ENCODE measurements around the gene USP15.

Gene USP15

DNA sequence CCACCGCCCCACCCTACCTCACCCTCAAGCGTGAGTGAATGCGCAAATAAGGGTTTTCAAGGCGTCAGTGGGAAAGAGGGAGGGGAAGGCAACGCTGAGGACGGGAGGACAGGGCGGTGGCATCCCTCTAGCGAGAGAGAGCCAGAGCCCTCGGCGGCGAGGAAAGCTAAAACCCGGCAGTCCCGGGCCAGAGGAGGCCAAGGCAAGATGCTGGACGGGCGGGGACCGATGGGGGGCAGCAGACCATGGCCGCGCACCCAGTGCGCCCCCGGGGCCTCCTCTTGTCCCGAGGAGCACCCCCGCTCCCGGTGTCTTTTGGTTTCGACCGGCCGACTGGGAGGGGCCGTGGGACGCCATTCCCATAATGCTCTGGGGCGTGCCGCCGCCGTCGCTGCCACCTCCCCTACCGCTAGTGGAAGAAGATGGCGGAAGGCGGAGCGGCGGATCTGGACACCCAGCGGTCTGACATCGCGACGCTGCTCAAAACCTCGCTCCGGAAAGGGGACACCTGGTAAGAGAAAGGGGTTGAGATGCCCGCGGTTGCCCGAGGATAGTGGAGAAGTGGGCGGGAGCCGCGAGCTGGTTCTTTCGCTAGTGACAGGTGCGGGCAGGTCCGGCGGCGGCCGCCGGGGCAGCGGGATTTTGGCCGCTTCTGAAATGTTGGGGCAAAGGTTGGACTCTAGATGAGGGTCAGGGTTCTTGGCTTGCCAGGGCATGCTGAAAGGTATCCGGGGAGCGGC is at the start of gene USP15:
TSS of gene USP15 (plus strand) at position 412 of the 740 bp plus-strand sequence. CDS start at position 423, 11 bp downstream.
- peak; percentile 48 to 96 (median 93) for DNase-seq

DNA sequence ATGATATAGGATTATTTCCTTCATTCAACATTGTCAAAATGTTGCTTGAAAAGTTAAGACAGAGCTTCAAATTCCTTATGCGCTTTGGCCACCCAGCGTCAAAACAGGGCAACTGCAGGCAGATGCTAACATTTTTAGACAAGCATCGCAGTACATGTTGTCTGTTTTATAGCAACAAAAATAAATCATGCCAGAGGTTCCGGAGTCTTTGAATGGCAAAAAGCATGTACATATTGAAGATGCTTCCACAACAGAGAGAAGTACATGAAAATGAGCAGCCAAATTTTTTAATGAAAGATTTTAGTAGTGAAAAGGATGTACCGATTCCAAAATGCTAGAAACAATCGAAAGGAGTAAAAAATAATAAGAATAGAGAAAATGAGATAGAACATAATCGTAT is 49.8 kb upstream of the USP15 start:
- peak in 1 of 14 donors; percentile 1 for DNase-seq

DNA sequence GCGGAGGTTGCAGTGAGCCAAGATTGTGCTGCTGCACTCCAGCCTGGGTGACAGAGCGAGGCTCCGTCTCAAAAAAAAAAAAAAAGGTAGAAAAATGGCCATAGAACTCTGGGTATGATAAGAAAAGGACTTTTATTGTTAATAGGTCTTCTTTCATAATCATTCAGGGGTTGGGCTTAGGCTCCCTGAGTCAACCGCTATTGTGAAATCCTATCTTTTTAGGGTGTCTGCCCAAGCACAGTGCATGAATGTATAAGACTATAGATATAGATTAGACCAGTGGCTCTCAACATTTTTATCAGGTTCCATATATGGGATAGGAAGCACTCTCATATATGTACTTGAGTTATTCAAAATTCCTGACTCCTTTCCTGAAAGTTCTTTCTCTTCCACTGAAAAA is 48.7 kb upstream of the USP15 start:
- no peak for DNase-seq

DNA sequence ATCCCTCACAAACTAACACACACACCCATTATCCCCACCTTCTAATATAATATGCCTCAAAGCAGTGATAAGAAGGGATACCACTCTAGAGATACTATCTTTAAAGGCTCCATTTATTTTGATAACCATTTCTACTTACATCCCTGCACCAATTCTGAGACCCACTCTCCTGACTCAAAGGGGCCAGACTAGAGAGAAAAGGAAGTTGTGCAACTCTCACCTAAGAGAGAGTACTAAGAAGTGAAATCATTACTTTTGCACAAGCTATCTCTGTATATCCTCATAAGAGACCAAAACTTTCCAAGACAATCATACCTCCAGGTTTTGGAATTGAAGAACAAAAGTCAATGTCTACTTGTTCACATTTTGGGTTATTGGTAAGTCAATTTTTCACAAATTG is 45.4 kb upstream of the USP15 start:
- DNase-seq: no peak

DNA sequence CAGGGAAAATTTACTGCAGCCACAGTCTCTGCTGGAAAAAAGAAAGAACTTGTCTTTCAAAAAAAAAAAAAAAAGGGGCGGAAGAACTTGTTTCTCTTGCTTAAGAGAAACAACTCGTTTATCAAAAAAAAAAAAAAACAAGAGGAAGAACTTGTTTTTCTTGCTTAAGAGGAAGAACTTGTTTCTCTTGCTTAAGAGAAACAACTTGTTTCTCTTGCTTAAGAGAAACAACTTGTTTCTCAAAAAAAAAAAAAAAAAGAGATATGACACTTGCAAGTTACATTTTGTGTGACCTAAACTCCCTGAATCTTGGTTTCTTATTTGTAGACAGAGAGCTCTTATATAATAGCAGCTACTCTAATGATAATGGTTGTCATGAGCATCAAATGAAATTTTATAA is 44.7 kb upstream of the USP15 start:
- DNase-seq: no peak

DNA sequence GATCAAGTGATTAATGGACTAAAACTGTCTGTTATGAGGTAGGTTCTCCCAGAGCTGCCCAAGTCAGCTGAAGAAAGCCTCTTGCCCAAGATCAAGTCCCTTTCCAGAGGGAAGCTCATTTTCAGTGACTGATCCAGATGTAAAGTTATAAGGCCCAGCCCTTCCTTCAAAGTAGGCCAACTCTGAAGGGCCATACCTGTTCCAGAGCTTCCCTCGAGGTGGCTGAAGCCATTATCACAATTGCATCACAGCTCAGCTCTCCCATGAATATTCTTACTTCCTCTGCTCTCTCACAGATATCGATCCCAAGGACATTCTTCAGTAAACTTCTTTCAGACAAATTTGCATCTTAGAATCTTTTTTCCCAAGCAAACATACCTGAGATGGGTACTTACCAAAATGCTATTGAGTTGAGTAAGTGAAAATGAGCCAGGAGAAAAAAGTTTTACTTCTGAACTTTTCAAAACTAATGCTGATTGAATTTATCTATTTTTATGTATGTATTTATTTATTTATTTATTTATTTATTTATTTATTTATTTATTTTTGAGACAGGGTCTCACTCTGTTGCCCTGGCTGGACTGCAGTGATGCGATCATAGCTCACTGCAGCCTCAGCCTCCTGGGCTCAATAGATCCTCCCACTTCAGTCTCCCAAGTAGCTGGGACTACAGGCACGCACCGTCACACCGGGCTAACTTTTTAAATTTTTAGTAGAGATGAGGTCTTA is 42.6 kb upstream of the USP15 start:
- DNase-seq: no peak

DNA sequence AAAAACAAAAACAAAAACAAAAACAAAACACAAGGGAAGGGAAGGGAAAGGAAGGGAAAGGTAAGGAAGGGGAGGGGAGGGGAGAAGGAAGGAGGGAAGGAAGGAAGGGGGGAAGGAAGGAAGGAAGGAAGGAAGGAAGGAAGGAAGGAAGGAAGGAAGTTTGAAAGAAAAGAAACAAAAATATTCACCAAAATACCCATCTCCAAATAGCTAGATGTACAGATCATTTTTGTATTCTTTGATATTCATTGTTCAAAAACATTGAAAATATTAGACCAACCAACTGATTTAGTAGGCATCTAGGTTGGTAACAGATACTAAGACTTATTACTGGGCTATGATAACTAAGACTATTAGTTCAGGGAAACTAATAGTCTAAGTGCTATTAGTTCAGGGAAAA is 39.1 kb upstream of the USP15 start:
- DNase-seq: no peak

DNA sequence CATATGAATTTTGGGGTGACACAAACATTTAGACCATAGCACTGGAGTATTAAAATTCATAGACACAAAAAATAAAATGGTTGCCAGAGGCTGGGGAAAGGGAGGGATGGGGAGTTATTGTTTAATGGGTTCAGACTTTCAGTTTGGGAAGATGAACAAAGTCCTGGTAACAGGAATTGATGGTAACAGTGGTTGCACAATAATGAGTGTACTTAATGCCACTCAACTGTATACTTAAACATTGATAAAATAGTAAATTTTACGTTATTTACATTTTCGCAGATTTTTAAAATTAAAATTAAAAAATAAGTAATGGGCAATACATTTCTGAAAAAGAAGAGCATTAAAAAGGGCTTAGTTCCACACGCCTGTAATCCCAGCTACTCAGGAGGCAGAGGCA is 35.6 kb upstream of the USP15 start:
- DNase-seq: no peak

DNA sequence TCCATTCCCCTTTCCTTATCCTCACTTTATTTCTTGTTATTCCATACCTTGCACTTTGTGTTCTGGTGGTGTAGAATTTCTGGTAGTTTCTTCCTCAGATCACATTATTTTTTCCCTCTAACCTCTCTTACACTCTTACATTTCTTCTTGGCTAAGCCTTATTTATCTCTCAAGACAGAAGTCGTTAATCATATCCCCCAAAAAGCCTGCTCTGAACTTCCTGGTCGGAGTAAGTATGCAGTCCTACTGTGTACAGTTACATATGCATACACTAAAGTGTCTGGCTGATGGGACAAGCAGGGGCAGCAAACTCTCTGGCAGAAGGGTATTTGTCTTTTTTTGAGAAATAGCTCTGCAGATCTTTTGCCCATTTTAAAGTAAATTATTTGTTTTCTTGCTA is 33.1 kb upstream of the USP15 start:
- no peak for DNase-seq

DNA sequence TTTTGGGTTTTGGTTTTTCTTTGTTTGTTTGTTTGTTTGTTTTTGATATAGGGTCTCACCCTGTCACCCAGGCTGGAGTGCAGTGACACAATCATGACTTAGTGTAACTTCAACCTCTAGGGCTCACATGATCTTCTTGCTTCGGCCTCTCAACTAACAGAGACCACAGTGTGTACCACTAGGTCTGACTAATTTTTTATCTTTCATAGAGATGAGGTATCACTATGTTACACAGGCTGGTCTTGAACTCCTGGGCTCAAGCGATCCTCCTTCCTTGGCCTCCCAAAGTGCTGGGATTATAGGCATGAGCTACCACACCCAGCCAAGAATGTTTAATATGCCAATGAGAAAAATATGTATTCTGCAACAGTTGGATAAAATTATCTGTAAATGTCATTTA is 29.6 kb upstream of the USP15 start:
- no peak for DNase-seq

DNA sequence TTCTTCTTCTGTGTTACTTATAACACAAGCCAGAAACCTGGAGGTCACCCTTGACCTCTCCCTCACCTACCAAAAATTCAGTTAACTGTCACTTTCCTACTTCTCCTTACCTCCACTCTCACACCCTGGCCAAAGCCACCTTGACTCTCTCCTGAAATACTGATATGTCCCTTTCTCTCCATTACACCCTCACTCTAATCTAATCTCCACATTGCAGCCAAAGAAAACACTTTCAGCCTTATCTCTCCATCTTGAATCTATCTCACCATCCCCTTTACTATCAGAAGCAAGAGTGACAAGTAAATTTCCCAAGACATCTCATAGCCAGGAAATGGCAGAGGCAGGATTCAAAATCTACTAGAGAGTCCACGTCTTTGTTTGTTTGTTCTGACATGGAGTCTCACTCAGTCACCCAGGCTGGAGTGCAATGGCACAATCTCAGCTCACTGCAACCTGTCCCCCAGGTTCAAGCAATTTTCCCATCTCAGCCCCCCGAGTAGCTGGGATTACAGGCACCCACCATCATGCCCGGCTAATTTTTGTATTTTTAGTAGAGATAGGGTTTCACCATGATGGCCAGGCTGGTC is 28.0 kb upstream of the USP15 start:
- no peak for DNase-seq

DNA sequence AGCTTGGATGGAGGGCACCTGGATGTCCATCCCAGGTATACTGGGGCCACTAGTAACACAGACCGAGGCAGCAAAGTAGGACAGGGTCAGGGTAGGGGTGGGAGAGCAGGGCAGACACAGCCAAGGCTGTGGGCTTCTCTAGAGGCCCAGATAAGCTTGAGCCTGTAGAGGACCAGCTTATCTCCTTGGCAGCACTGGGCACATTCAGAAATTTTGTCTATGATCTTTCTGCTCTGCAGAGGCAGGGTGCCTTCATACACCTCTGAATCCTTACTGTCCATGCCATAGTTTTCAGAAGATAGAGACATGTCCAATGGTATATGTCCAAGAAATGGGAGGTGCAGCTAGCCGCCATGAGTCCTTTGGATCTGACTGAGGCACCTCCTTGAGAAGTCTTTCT is 26.4 kb upstream of the USP15 start:
- no peak for DNase-seq

DNA sequence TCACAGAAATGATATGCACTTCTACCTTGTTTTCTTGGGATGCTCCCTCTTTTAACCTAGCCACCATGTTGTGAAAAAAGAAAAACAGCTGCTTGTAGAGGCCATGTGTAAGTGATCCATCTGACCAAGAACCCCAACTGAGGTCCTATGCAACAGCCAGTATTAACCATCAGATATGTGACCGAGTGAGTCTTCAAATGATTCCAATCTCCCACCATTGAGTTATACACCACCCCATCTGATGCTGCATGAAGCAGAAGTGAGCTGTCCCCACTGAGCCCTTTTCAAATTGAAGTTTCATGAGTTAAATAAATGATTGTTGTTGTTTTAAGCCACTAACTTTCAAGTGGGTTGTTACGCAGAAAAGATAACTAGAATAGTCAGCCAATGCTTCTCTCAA is 20.6 kb upstream of the USP15 start:
- no peak for DNase-seq

DNA sequence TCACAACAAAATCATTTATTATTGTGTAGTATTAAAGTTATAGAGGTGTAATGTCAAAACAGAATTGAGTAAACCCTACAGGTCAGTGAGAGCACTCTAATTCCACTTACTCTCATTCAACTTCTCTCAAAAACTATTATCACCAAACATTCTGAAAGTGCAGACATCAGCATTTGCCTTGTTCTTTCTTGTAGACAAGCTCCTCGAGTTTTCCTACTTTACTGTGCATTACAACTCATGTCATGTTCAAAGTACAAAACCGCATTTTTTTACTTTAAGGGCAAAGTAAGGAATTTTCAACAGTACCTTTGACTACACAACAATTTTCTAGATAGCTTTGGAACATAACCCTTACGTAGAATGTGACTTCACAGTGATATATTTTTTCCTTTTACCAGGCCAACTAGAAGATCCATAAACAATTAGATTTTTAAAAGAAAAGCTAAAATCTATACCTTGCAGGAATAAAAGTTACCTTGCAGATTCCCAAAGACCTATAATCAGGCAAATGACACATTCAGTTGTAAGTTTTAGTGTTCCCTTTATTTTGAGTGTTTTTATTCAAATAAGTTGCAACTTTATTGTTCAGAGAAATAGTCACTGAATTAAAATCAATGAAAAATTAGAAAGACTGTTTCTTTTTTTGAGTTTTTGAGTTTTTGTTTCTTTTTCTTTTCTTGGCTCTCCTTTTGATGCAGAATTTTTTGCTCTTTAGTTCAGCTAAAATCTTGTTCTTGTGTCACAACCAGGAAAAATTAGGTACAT is 12.7 kb upstream of the USP15 start:
- no peak for DNase-seq

DNA sequence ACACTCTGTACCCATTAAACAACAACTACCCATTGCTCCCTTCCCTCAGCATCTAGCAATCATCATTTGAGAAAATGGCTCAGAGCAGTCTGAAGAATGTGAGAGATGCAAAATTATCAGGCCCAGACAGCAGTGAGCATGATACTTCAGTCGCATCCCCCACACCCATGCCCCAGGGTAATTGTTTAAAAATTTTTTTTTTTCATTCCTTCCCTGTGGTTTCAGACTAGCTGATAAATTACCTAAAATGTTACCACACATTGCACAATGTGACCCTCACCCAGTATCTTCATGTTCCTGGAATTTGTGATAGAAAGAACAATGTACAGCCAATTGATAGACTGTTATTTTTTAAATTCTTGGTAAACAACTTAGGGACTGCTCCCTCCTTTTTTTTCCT is 11.3 kb upstream of the USP15 start:
- no peak for DNase-seq

DNA sequence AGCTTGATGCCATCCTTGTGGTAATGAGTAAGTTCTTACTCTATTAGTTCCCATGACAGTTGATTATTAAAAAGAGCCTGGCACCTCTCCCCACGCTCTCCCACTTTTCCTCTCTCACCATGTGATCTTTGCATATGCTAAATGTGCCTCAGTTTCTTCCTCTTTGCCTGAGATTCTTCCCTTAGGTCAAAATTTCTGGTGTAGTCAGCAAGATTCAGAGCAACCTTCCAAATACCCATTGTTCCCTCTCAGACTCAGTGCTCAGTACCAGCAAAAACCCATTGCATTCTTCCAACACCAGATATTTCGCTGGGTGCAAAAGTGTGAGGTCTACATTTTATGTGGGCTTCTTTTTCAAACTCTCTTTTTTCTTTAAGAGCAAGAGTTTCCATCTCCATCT is 10.8 kb upstream of the USP15 start:
- DNase-seq: no peak

DNA sequence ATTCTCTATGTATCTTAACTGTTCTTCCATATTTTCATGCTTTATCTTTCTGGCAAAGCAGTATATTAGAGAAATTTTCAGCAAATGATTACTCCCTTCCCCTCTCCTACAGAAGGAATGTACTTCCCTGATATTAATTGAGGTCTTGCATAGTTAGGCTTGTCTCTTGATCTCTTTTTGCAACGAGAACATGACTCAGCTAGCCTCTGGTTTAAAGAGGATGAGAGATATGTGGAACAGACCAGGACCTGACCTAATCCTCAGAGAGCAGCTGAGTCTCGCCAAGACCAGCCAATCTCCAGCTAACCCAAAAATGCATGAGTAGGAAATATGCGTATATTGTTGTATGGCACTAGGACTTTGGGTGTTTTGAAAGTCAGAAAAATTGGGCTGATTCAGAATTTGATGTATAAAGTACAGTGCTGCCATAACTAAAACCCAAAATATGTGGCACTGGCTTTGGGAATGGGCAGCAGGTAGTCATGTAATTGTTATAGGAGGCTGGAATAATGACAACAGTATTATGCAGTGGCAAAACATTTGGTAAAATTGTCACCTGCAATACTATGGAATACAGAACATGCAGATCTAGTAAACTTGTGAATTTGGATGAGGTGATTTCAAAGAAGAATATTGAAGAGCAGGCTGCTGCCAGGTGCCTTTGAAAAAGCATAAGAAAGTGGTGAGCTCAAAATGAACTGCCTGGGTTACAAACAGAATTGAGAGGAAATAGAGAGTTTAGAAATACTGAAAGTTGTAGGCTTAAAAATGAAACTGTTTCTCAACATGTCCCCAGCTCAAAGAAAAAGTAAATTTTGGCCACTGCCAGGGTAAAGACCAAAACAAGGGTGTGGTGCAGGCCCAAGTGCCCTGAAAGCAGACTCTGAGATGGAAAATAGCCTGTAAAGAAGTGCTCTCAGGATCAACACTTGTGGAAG is 9.3 kb upstream of the USP15 start:
- DNase-seq: no peak

DNA sequence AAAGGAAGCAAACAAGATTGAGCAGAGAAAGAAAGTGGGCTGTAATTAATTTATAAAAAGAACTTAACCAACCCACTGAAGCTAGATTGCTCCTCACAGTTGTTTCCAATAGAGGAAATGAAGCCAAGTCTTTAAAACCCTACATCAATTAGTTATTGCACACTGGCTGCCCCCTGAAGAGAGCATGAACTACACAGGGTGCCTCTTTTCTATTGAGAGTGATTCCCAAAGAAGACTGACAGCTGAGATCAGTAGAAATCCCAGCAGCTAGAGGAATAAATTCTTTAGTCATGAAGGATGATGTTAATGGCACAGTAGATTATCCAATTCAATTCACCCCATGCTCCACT is 8.6 kb upstream of the USP15 start:
- DNase-seq: no peak

DNA sequence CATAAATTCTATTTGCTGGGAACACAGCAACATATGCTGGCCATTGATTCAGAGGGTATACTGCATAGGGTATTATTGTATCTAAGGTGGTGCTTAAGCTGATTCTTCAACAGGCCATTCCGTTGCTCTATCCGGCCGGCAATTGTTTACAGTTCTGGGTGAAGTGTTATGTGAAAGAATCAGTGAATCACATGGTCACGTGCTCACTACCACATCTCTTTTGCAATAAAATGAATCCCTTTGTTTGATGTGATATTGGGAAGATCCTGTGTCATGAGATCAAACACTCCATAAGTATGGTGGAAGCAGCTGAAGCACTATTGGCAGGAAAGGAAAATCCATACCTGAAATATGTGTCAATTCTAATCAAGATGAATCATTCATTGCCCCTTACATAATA is 7.6 kb upstream of the USP15 start:
- no peak for DNase-seq

DNA sequence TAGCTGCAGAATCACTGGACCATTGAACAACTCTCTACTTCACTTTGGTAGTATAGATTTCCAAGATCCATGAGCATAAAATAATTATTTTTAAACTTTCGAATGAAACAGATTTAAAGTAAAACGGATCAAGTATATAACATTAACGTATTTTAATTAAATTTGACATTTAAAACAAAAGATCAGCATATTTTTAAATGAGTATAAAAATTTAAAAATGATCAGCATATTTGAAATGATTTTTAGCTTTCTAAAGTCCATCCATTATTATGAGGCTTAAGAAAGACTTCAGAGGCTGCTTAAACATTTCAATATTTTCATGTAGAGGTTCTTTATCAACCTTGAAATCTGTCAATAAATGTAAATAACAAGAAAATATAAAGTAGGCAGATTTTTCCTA is 5.2 kb upstream of the USP15 start:
- no peak for DNase-seq

DNA sequence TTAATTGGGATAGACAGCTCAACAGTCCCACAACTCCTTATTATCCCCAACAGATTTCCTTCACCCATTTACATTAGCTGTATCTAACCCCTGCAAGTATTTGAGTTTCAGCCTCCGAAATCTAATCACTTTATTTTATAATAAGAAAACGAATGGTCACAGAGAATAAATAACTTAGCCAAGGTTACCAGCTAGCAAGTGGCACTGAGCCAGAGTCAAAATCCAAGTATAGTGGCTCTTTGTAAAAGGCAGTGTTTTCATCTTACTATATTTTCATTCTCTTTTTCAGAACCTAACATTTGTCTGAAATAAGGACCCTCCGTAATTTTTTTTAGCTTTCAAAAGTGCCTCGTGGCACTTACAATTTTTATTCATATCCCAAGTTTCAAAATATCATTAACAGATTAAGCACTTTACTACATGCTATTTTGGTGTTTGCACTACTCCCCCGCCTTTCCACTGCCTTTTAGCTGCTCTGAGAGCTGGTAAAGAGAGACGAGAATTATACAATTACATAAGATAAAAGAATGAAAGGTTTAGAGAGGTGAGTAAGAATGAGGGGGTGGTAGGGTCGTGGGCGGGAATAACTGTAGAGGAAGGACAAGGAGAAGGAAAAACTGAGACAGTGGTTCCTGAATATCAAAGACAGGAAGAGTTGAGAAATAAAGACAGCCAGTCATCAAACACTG is 3.7 kb upstream of the USP15 start:
- no peak for DNase-seq

DNA sequence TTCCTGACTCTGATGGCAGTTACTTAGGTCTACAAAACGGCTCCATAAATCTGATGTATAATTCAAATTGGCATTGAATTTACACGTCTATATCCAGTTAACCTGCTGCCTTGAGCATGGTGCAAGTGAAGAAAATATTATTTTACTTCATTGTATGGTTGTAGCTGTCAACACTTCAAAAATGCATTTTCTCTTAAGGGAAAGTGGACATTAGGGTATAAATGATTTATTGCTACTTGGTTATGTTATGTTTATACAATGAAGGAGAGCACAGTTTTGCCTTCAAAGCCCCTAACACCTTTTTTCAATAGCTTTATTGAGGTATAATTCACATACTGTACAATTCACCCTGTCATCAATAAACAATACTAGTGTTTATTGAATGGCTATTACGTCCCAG is 2.0 kb upstream of the USP15 start:
- DNase-seq: no peak

Data from C1 segment of cervical spinal cord (tissue), 14 donors.